Measurements from ENCODE around the gene ADARB2.

- TF ChIP-seq TCF7L2 (IDR thresholded peaks at IDR 0.05; ENCODE audit: borderline replicate concordance, low read depth, low read length): no peak
- TF ChIP-seq ZNF184 (tag by site-specific recombination; IDR thresholded peaks at IDR 0.05): no peak
- TF ChIP-seq ZBTB48 (tag by site-specific recombination; IDR thresholded peaks at IDR 0.05): no peak
- TF ChIP-seq REST (tag by site-specific recombination; IDR thresholded peaks at IDR 0.05): no peak
- TF ChIP-seq ZBTB8A (tag by site-specific recombination; IDR thresholded peaks at IDR 0.05): no peak
- TF ChIP-seq ZNF121 (tag by site-specific recombination; IDR thresholded peaks at IDR 0.05): no peak
- no peak for TF ChIP-seq ZSCAN5A (tag by site-specific recombination; IDR thresholded peaks at IDR 0.05)
- no peak for TF ChIP-seq YY1 (tag by site-specific recombination; IDR thresholded peaks at IDR 0.05)
- TF ChIP-seq ZXDB (tag by site-specific recombination; IDR thresholded peaks at IDR 0.05): no peak
Observed at GRCh38 chr10:1198453-1199344, 538.6 kb downstream of the ADARB2 start.
